CD14-positive monocyte (primary cell): ENCODE measurements around the gene DNAH3. TPM values are rescaled to one million over a fixed set of nuclear protein-coding genes. Genes with fewer than 3 reads are reported as not detected.
"Not testable (repeated sequence)": the region's sequence is repeated elsewhere in the genome, so short reads cannot be mapped to it uniquely, and the experiment has no call there.

ENCODE experiments used
- DNase-seq, 3 donors: peaks; one replicate each; pipeline ENCODE4 v3.0.0-alpha.2; 2011 to 2022
- H2AFZ ChIP-seq: 2 replicates; pipeline ENCODE4 v1.6.0; 2012; ENCODE audit warnings: mild to moderate bottlenecking, low read depth, low read length, inconsistent platforms; ENCODE audit not compliant: insufficient read depth, poor library complexity, severe bottlenecking
- H3K27ac ChIP-seq, 2 donors: 1 replicate in 1 of 2; 2 replicates in 1 of 2; pipeline ENCODE4 v1.5.1; 2012 to 2013; ENCODE audit warnings: low read length in 2 of 2, control low read depth in 1 of 2, inconsistent platforms in 1 of 2, low read depth in 1 of 2, mild to moderate bottlenecking in 1 of 2
- H3K27me3 ChIP-seq, 2 donors: one replicate each; pipeline versions ENCODE4 v1.6.0 to v1.6.1; 2011 to 2013; ENCODE audit warnings: low read length in 2 of 2; ENCODE audit not compliant: control insufficient read depth in 2 of 2, insufficient read depth in 2 of 2
- H3K36me3 ChIP-seq, 2 donors: replicated peaks in 1 of 2; 1 replicate in 1 of 2; 2 replicates in 1 of 2; pipeline versions ENCODE4 v1.5.1 to v1.6.1; 2012 to 2013; ENCODE audit warnings: low read length in 2 of 2, control low read depth in 1 of 2, inconsistent platforms in 1 of 2, mild to moderate bottlenecking in 1 of 2; ENCODE audit not compliant: insufficient read depth in 2 of 2, control insufficient read depth in 1 of 2
- H3K4me1 ChIP-seq, 2 donors: 1 replicate in 1 of 2; 2 replicates in 1 of 2; pipeline versions ENCODE4 v1.5.1 to v1.6.1; 2012 to 2013; ENCODE audit warnings: low read length in 2 of 2, control low read depth in 1 of 2, inconsistent platforms in 1 of 2, mild to moderate bottlenecking in 1 of 2, moderate library complexity in 1 of 2; ENCODE audit not compliant: insufficient read depth in 2 of 2, control insufficient read depth in 1 of 2
- H3K4me2 ChIP-seq: replicated peaks from 2 replicates; pipeline ENCODE3; 2012; ENCODE audit warnings: low read length, moderate library complexity, mild to moderate bottlenecking; ENCODE audit not compliant: poor library complexity, severe bottlenecking; ENCODE audit errors: extremely low read depth
- H3K4me3 ChIP-seq, 3 experiments: fragments of 200-600 bp in 1 of 3; sonication (generic) in 1 of 3; replicated peaks in 1 of 3; 1 replicate in 2 of 3; 2 replicates in 1 of 3; pipeline ENCODE4 v1.5.1; 2011 to 2013; ENCODE audit warnings: low read length in 3 of 3, mild to moderate bottlenecking in 3 of 3, control low read depth in 2 of 3, low read depth in 2 of 3, inconsistent platforms in 1 of 3, moderate library complexity in 1 of 3
- H3K79me2 ChIP-seq: 2 replicates; pipeline ENCODE4 v1.6.0; 2012; ENCODE audit warnings: mild to moderate bottlenecking, control low read depth, inconsistent platforms, low read length, moderate library complexity; ENCODE audit not compliant: insufficient read depth
- H3K9ac ChIP-seq: 2 replicates; pipeline ENCODE4 v1.6.0; 2017; ENCODE audit warnings: low read length, mild to moderate bottlenecking; ENCODE audit not compliant: insufficient read depth, poor library complexity, severe bottlenecking
- H3K9me3 ChIP-seq, 2 donors: replicated peaks in 1 of 2; 1 replicate in 1 of 2; 2 replicates in 1 of 2; pipeline versions ENCODE4 v1.5.1 to v1.6.1; 2012 to 2013; ENCODE audit warnings: low read length in 2 of 2, control low read depth in 1 of 2; ENCODE audit not compliant: control insufficient read depth in 1 of 2, insufficient read depth in 1 of 2
- H4K20me1 ChIP-seq: 2 replicates; pipeline ENCODE4 v1.6.0; 2012; ENCODE audit warnings: mild to moderate bottlenecking, low read length, control low read depth, moderate library complexity; ENCODE audit not compliant: insufficient read depth
- H3K27ac Mint-ChIP-seq, 7 donors: one replicate each; pipeline ENCODE4 v1.8.0; 2020; ENCODE audit warnings: mild to moderate bottlenecking in 7 of 7, mixed read lengths in 7 of 7, moderate library complexity in 6 of 7, inconsistent platforms in 2 of 7
- H3K27me3 Mint-ChIP-seq, 3 donors: one replicate each; pipeline ENCODE4 v1.8.0; 2021 to 2022; ENCODE audit warnings: low read depth in 3 of 3, mild to moderate bottlenecking in 3 of 3, mixed read lengths in 3 of 3, moderate library complexity in 3 of 3, inconsistent platforms in 1 of 3
- H3K36me3 Mint-ChIP-seq, 2 donors: one replicate each; pipeline ENCODE4 v1.8.0; 2020; ENCODE audit warnings: mixed read lengths in 2 of 2, inconsistent platforms in 1 of 2, mild to moderate bottlenecking in 1 of 2
- H3K4me1 Mint-ChIP-seq: one replicate; pipeline ENCODE4 v1.8.0; 2020; ENCODE audit warnings: mild to moderate bottlenecking, mixed read lengths
- H3K4me3 Mint-ChIP-seq, 2 donors: one replicate each; pipeline ENCODE4 v1.8.0; 2020; ENCODE audit warnings: mild to moderate bottlenecking in 2 of 2, mixed read lengths in 2 of 2, moderate library complexity in 1 of 2
- H3K9me3 Mint-ChIP-seq, 7 donors: one replicate each; pipeline ENCODE4 v1.8.0; 2020 to 2022; ENCODE audit warnings: mixed read lengths in 7 of 7, mild to moderate bottlenecking in 6 of 7, moderate library complexity in 6 of 7, inconsistent platforms in 2 of 7
- WGBS: methylation state at CpG from one replicate; pipeline ENCODE4 v1.1.5; 2013; ENCODE audit warnings: missing lambda C conversion rate; ENCODE audit not compliant: insufficient coverage; 5-methylcytosine and 5-hydroxymethylcytosine counted together
- intact Hi-C, 2 donors: fragments of 100-400 bp; cut with micrococcal nuclease; formaldehyde crosslinking; loops; one replicate each; pipeline versions ENCODE4 v1.15.0 to v1.15.1; 2023
- polyA plus RNA-seq, 3 donors: library from polyadenylated mRNA; depleted of rRNA in 1 of 3; unstranded in 2 of 3; stranded (reverse) in 1 of 3; fragments of 300-500 nt in 2 of 3; fragments of >200 nt in 1 of 3; fragmentation: Illumina TruSeq in 2 of 3; gene quantifications; 1 replicate in 2 of 3; 2 replicates in 1 of 3; pipeline ENCODE4 v1.2.3, GENCODE V29; 2012 to 2021
- TF ChIP-seq, protein P1 (sequence below): fragments of 200-600 bp; IDR thresholded peaks from one replicate; pipeline ENCODE4 v1.8.0; 2022; ENCODE audit warnings: antibody characterized with exemption, mild to moderate bottlenecking

The DNAH3 gene
- polyA plus RNA-seq, 3 donors, result not detected

- DNase-seq, result no peak
- H3K4me3 ChIP-seq, result no peak overlapping the region
- H2AFZ ChIP-seq, result no peak overlapping the region
- TF ChIP-seq, protein P1, sequence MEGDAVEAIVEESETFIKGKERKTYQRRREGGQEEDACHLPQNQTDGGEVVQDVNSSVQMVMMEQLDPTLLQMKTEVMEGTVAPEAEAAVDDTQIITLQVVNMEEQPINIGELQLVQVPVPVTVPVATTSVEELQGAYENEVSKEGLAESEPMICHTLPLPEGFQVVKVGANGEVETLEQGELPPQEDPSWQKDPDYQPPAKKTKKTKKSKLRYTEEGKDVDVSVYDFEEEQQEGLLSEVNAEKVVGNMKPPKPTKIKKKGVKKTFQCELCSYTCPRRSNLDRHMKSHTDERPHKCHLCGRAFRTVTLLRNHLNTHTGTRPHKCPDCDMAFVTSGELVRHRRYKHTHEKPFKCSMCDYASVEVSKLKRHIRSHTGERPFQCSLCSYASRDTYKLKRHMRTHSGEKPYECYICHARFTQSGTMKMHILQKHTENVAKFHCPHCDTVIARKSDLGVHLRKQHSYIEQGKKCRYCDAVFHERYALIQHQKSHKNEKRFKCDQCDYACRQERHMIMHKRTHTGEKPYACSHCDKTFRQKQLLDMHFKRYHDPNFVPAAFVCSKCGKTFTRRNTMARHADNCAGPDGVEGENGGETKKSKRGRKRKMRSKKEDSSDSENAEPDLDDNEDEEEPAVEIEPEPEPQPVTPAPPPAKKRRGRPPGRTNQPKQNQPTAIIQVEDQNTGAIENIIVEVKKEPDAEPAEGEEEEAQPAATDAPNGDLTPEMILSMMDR, result no peak
- H3K4me1 Mint-ChIP-seq, result no peaks in the 10 kb centered on the region
- H3K27me3 ChIP-seq, result no peaks in the 10 kb centered on the region
- no peaks in the 10 kb centered on the region for H3K9me3 ChIP-seq
- H3K4me1 ChIP-seq, result no peaks in the 10 kb centered on the region
- H3K9me3 Mint-ChIP-seq, result no peaks in the 10 kb centered on the region
- peaks cover 2 to 9% (median 5%) of the 10 kb centered on the region in 3 donors for H3K27me3 Mint-ChIP-seq
- H3K4me2 ChIP-seq, result no peak overlapping the region
- 100% methylated on average over 1 of the region's 4 CpGs for WGBS
- no peak overlapping the region for H3K9ac ChIP-seq
- H3K27ac ChIP-seq, result no peak overlapping the region
- no peaks in the 10 kb centered on the region for H3K36me3 Mint-ChIP-seq
- no peaks in the 10 kb centered on the region for H3K79me2 ChIP-seq
- H3K36me3 ChIP-seq, result no peaks in the 10 kb centered on the region
- no peak overlapping the region for H3K4me3 Mint-ChIP-seq
- H3K27ac Mint-ChIP-seq, result no peak overlapping the region
- no peaks in the 10 kb centered on the region for H4K20me1 ChIP-seq
- intact Hi-C loops, result no loop called here
These were observed 154.9 kb downstream of the DNAH3 start for GRCh38 chr16:20995711-20996110.

DNA sequence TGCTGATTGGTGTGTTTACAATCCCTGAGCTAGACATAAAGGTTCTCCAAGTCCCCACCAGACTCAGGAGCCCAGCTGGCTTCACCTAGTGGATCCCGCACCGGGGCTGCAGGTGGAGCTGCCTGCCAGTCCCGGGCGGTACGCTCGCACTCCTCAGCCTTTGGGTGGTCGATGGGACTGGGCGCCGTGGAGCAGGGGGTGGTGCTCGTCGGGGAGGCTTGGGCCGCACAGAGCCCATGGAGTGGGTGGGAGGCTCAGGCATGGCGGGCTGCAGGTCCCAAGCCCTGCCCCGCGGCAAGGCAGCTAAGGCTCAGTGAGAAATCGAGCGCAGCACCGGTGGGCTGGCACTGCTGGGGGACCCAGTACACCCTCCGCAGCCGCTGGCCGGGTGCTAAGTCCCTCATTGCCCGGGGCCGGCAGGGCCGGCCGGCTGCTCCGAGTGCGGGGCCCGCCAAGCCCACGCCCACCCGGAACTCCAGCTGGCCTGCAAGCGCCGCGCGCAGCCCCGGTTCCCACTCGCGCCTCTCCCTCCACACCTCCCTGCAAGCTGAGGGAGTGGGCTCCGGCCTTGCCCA, 161.1 kb downstream of the DNAH3 start:
- H3K79me2 ChIP-seq, H4K20me1 ChIP-seq, H3K9ac ChIP-seq, DNase-seq, H2AFZ ChIP-seq, H3K4me3 ChIP-seq, intact Hi-C loops, H3K36me3 Mint-ChIP-seq, H3K4me1 Mint-ChIP-seq, H3K27me3 ChIP-seq, H3K4me3 Mint-ChIP-seq, H3K9me3 ChIP-seq, H3K4me2 ChIP-seq, H3K27ac ChIP-seq, H3K36me3 ChIP-seq, H3K27ac Mint-ChIP-seq, H3K4me1 ChIP-seq, H3K27me3 Mint-ChIP-seq, H3K9me3 Mint-ChIP-seq: not testable (repeated sequence)
- WGBS, result 85% methylated on average over 18 of the region's 38 CpGs
